Testis (tissue), 3 donors: ENCODE measurements around the gene ALDH8A1. TPM values are rescaled to one million over a fixed set of nuclear protein-coding genes. Genes with fewer than 3 reads are reported as not detected.

Source experiments
- DNase-seq: peaks from one replicate; pipeline ENCODE4 v3.0.0-alpha.2; 2019
- H3K27ac ChIP-seq, 2 donors: fragments of 200-600 bp; sonication (generic); one replicate each; pipeline ENCODE4 v1.5.1; 2019
- H3K27me3 ChIP-seq: fragments of 200-600 bp; sonication (generic); one replicate; pipeline ENCODE4 v1.5.1; 2019
- H3K36me3 ChIP-seq: fragments of 200-600 bp; sonication (generic); one replicate; pipeline ENCODE4 v1.5.1; 2017; ENCODE audit warnings: low read depth; ENCODE audit errors: missing control alignments
- H3K4me1 ChIP-seq: fragments of 200-600 bp; sonication (generic); one replicate; pipeline ENCODE4 v1.5.1; 2019
- H3K4me3 ChIP-seq, 2 donors: fragments of 200-600 bp; sonication (generic); one replicate each; pipeline ENCODE4 v1.5.1; 2017 to 2019
- H3K9me3 ChIP-seq: fragments of 200-600 bp; sonication (generic); one replicate; pipeline ENCODE4 v1.5.1; 2017
- CTCF ChIP-seq, 3 experiments: fragments of 450-650 bp in 2 of 3; fragments of 200-600 bp in 1 of 3; sonication (generic) in 1 of 3; IDR thresholded peaks; one replicate each; pipeline ENCODE4 v1.5.1; 2016 to 2019; ENCODE audit warnings: antibody characterized with exemption in 3 of 3, mild to moderate bottlenecking in 2 of 3, moderate library complexity in 1 of 3
- POLR2A ChIP-seq: fragments of 450-650 bp; IDR thresholded peaks from one replicate; pipeline ENCODE4 v1.6.1; 2017; ENCODE audit warnings: antibody characterized with exemption, mild to moderate bottlenecking, moderate library complexity
- WGBS, 2 donors: methylation state at CpG; one replicate each; pipeline ENCODE4 v1.1.5; 2018; 5-methylcytosine and 5-hydroxymethylcytosine counted together
- intact Hi-C: fragments of 100-400 bp; cut with DNase I; formaldehyde crosslinking; loops from one replicate; pipeline ENCODE4 v1.15.1; 2023; ENCODE audit warnings: low total_unique reads
- polyA plus RNA-seq: library from polyadenylated mRNA; stranded (reverse); fragments of 350-450 nt; fragmentation: Illumina TruSeq; extraction: RNeasy Lipid Tissue Mini Kit (QIAGEN cat#74804); gene quantifications from one replicate; pipeline ENCODE4 v1.2.3, GENCODE V29; 2014; ENCODE audit warnings: low read depth, low replicate concordance; ENCODE audit not compliant: insufficient read depth
- total RNA-seq, 2 donors: library from RNA; depleted of rRNA; stranded (reverse); fragments of >200 nt; gene quantifications; one replicate each; pipeline ENCODE4 v1.2.3, GENCODE V29; 2016

The ALDH8A1 gene
- total and polyA plus RNA-seq, 3 donors from 2014 or later: 0.38 to 4.9 (median 0.87) TPM

- WGBS, 2 donors: 79 to 89% methylated on average over 5 of the region's 5 CpGs
- no peaks in the 10 kb centered on the region for H3K9me3 ChIP-seq
- no peak for DNase-seq
These were observed 6.1 kb upstream of the ALDH8A1 start for GRCh38 chr6:134956032-134956431.

GRCh38 chr6:134954272-134955000 lies 4.5 kb upstream of the ALDH8A1 start:
- H3K27me3 ChIP-seq: no peaks in the 10 kb centered on the region
- no peaks in the 10 kb centered on the region for H3K9me3 ChIP-seq
- WGBS, 2 donors: 83 to 90% methylated on average over 3 to 4 of the region's 4 CpGs
- H3K27ac ChIP-seq: no peak overlapping the region
- TF ChIP-seq CTCF (IDR thresholded peaks at IDR 0.05) (no peak), POLR2A (no peak)
- DNase-seq: no peak
- H3K4me3 ChIP-seq: no peak overlapping the region
- H3K36me3 ChIP-seq: no peaks in the 10 kb centered on the region
- H3K4me1 ChIP-seq: no peaks in the 10 kb centered on the region
- intact Hi-C loops: no loop called here

More at GRCh38 chr6:134956032-134956431, 6.1 kb upstream of the ALDH8A1 start:
- H3K27me3 ChIP-seq: no peaks in the 10 kb centered on the region
- H3K4me3 ChIP-seq: no peak overlapping the region
- H3K36me3 ChIP-seq: no peaks in the 10 kb centered on the region
- intact Hi-C loops: no loop called here
- no peak overlapping the region for H3K27ac ChIP-seq
- no peaks in the 10 kb centered on the region for H3K4me1 ChIP-seq
- no peak for TF ChIP-seq CTCF (IDR thresholded peaks at IDR 0.05)
- TF ChIP-seq POLR2A: no peak

- intact Hi-C loops: no loop called here
- DNase-seq: no peak
- TF ChIP-seq POLR2A (no peak), CTCF (IDR thresholded peaks at IDR 0.05) (no peak)
- Histone ChIP-seq H3K36me3 (no peaks in the 10 kb centered on the region), H3K27ac (no peak overlapping the region), H3K4me3 (no peak overlapping the region), H3K27me3 (no peaks in the 10 kb centered on the region), H3K4me1 (no peaks in the 10 kb centered on the region), H3K9me3 (no peaks in the 10 kb centered on the region)
- WGBS, 2 donors: 92 to 97% methylated on average over 13 of the region's 13 CpGs
These were observed 1.8 kb upstream of the ALDH8A1 start for GRCh38 chr6:134951494-134952263.

- 49 to 67% methylated on average over 2 of the region's 2 CpGs for WGBS, 2 donors
- DNase-seq: no peak
- TF ChIP-seq POLR2A (no peak), CTCF (IDR thresholded peaks at IDR 0.05) (no peak)
- Histone ChIP-seq H3K27me3 (no peaks in the 10 kb centered on the region), H3K36me3 (no peaks in the 10 kb centered on the region), H3K4me1 (no peaks in the 10 kb centered on the region), H3K4me3 (no peak overlapping the region), H3K27ac (no peak overlapping the region), H3K9me3 (no peaks in the 10 kb centered on the region)
- intact Hi-C loops: no loop called here
These were observed 581 bp upstream of the ALDH8A1 start for GRCh38 chr6:134950482-134950881.
